Mucosa of descending colon (tissue), 3 donors: Measurements from ENCODE around the gene PLA2G10. TPM values are rescaled to one million over a fixed set of nuclear protein-coding genes. Genes with fewer than 3 reads are reported as not detected.

Experiments
- ATAC-seq: fragments of 200-7000 bp; cut with Tn5 transposase; one replicate; pipeline ENCODE4 v1.9.1; 2020; ENCODE audit warnings: mild to moderate bottlenecking, moderate library complexity
- DNase-seq, 3 donors: peaks; one replicate each; pipeline ENCODE4 v3.0.0-alpha.2; 2020
- H3K36me3 ChIP-seq: fragments of 200-600 bp; one replicate; pipeline ENCODE4 v1.8.0; 2021; ENCODE audit warnings: low read depth, mild to moderate bottlenecking
- H3K4me1 ChIP-seq: fragments of 200-600 bp; one replicate; pipeline ENCODE4 v1.8.0; 2021; ENCODE audit warnings: low read depth, mild to moderate bottlenecking
- H3K4me3 ChIP-seq: fragments of 200-600 bp; one replicate; pipeline ENCODE4 v1.8.0; 2021; ENCODE audit warnings: mild to moderate bottlenecking
- H3K9me3 ChIP-seq: fragments of 200-600 bp; one replicate; pipeline ENCODE4 v1.8.0; 2021; ENCODE audit warnings: mild to moderate bottlenecking
- intact Hi-C, 2 donors: fragments of 100-400 bp; cut with DNase I in 1 of 2; cut with micrococcal nuclease in 1 of 2; formaldehyde crosslinking; loops; one replicate each; pipeline versions ENCODE4 v1.11.0 to v1.11.1; 2022; cut with DNase I, micrococcal nuclease
- total RNA-seq, 3 donors: library from RNA; stranded (reverse); fragmentation: NEBNext Ultra II Directional in 2 of 3; extraction: Animal tissue kit (Norgen Biotek cat#: 25700) in 2 of 3; gene quantifications; one replicate each; pipeline versions ENCODE4 v1.2.1 to v1.2.4, GENCODE V29; 2021 to 2023
- TF ChIP-seq, protein P1 (sequence below): fragments of 200-600 bp; IDR thresholded peaks from one replicate; pipeline ENCODE4 v1.8.0; 2022; ENCODE audit warnings: antibody characterized with exemption, mild to moderate bottlenecking
- donor health status: DM: no; HTN: no; CAD: no; lungs with moderate emphysema.
- donor health status: DM: no; HTN: no; CAD: no.
- donor health status: DM: no; HTN: yes; CAD: no.

The PLA2G10 gene
- total RNA-seq, 3 donors from 2014 or later = 20.9 to 53.1 (median 48.6) TPM

- TF ChIP-seq, protein P1, sequence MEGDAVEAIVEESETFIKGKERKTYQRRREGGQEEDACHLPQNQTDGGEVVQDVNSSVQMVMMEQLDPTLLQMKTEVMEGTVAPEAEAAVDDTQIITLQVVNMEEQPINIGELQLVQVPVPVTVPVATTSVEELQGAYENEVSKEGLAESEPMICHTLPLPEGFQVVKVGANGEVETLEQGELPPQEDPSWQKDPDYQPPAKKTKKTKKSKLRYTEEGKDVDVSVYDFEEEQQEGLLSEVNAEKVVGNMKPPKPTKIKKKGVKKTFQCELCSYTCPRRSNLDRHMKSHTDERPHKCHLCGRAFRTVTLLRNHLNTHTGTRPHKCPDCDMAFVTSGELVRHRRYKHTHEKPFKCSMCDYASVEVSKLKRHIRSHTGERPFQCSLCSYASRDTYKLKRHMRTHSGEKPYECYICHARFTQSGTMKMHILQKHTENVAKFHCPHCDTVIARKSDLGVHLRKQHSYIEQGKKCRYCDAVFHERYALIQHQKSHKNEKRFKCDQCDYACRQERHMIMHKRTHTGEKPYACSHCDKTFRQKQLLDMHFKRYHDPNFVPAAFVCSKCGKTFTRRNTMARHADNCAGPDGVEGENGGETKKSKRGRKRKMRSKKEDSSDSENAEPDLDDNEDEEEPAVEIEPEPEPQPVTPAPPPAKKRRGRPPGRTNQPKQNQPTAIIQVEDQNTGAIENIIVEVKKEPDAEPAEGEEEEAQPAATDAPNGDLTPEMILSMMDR = no peak
- peaks cover 18% of the 10 kb centered on the region for H3K4me1 ChIP-seq
- no peak for ATAC-seq
- peak overlapping the region; percentile 60 for H3K4me3 ChIP-seq
- H3K36me3 ChIP-seq = no peaks in the 10 kb centered on the region
- H3K9me3 ChIP-seq = no peaks in the 10 kb centered on the region
- intact Hi-C loops = no loop called here
- DNase-seq = no peak
These were observed 64.5 kb downstream of the PLA2G10 start for GRCh38 chr16:14629612-14629918.

DNA sequence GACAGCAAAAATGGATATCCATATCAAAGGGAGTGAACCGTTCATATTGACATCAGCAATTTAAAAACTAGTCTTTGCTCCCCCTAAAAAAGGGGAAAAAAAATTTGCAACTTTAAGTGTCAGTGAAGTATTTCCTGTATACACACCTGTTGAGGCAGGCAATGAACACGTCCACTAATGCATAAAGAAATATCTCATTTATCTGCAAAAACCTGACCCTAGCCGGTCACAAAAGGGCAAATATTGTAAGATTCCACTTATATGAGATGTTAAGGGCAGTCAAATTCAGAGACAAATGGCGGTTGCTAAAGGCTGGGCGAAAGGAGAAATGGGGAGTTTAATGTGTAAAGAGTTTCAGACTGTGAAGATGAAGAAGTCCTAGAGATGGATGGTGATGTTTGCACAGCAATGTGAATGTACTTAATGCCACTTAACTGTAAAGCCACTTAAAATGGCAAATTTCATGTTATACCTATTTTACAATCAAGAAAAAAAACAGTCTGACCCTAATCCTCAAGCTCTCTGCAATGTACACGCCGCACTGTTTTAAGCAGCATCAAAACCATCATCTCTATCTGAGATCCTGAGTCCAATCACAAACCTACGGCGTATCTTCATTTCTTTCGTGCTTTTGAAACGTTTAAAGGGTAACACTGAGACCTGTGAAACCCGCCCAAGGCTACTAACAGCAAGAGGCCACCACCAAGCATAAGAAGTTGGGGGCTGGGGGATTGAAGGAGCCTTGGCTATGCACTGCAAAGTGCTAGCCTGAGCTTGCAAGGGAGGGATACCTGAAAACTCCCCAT lies 65.1 kb downstream of the PLA2G10 start:
- Histone ChIP-seq H3K36me3 (no peaks in the 10 kb centered on the region), H3K9me3 (no peaks in the 10 kb centered on the region), H3K4me1 (peaks cover 12% of the 10 kb centered on the region), H3K4me3 (no peak overlapping the region)
- ATAC-seq (no peak), DNase-seq (no peak)
- intact Hi-C loops = no loop called here
- TF ChIP-seq, protein P1 = no peak

DNA sequence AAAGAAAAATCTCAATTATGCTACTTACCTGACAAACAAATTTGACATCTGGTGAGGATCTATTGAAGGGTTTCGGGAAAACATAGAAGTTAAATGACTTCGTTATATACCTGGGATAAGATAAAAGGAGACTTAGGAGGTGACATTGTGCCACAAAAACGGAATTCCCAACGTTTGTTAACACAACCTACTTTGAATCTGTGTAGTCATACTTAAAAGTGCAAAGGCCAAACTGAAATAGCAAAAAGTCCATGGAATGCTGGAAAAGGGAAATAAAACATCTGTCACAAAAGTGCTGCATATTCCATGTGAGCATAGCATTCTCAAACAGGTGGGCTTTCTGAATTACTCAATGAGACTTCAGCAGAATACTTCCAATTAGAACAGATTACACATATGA lies 67.0 kb downstream of the PLA2G10 start:
- Histone ChIP-seq H3K4me3 (no peak overlapping the region), H3K4me1 (peaks cover 6% of the 10 kb centered on the region), H3K9me3 (no peaks in the 10 kb centered on the region), H3K36me3 (no peaks in the 10 kb centered on the region)
- TF ChIP-seq, protein P1 = no peak
- DNase-seq (no peak), ATAC-seq (no peak)
- intact Hi-C loops = no loop called here

Other genes with a start within 250 kb of the PLA2G10 start
- 10 to 100 TPM; 31.5 to 34.0 (median 33.3) TPM for gene PARN, start 64.0 kb downstream of the PLA2G10 start, total RNA-seq
- 10 to 100 TPM; 59.4 to 71.1 (median 61.6) TPM for gene BFAR, start 61.4 kb downstream of the PLA2G10 start, total RNA-seq
- 1 to 10 TPM in 2 of 3 donors, not detected in 1; 1.1 to 3.4 TPM for gene NPIPA3, start 9.1 kb upstream of the PLA2G10 start, total RNA-seq
- 1 to 10 TPM; 3.9 to 8.8 (median 4.9) TPM for gene NPIPA2, start 48.2 kb upstream of the PLA2G10 start, total RNA-seq
- gene NOMO1, start 139.4 kb upstream of the PLA2G10 start, total RNA-seq = 10 to 100 TPM; 78.4 to 93.1 (median 82.5) TPM
- gene NPIPA1, start 243.1 kb upstream of the PLA2G10 start, total RNA-seq = 100 to 1,000 TPM in 1 of 3 donors, 10 to 100 TPM in 2; 61.6 to 149 (median 96.3) TPM